ENCODE measurements around the gene MAP3K9.
A peak's percentile ranks its signal among the peaks of the same experiment; 100 is the strongest.
"Not testable (repeated sequence)": the region's sequence is repeated elsewhere in the genome, so short reads cannot be mapped to it uniquely, and the experiment has no call there.

Gene MAP3K9

GRCh38 chr14:70718383-70719118 is 90.8 kb downstream of the MAP3K9 start:
- DNase-seq = no peak

- no peak for DNase-seq
These were observed 92.4 kb downstream of the MAP3K9 start for GRCh38 chr14:70716958-70717357.

DNA sequence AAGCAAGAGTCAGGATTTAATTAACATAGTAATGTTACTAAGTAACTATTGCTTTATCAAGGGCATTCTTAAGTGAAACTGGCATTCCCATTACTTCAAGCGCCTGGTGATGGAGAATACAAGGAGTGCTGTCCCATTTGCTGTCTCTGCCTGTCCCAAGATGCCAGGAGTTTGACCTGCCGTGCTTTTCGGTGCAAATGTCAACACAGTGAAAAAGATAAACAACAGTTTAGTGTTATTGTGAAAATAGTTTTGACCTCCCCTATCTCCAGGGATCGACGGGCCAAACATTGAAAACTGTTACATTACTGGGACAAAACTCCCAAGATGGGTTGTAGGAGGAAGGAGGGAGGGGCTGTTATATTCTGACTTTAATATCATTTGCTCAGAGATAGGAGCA is 92.8 kb downstream of the MAP3K9 start:
- no peak for DNase-seq

GRCh38 chr14:70714055-70714550 is 95.2 kb downstream of the MAP3K9 start:
- peak; percentile 66 for DNase-seq

GRCh38 chr14:70713511-70713916 is 95.8 kb downstream of the MAP3K9 start:
- DNase-seq = no peak

DNA sequence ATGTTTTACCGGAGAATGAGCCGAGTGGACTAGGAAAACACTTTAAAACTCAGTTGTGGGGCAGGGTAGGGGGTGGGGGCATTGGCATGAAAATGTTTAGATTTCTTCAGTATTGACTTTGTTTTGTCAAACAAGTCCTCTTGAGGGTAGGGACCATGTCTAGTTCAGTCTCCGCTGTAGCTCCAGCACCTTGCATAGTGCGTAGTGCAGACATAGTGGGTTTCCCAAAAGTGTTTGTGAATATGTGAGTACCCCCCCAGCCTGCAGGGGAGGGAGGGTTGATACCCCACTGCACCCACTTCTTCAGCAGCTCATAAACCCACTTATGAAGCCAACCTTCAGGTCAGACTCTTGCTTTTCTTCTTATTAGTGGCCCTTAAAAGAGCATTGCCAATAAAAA is 96.2 kb downstream of the MAP3K9 start:
- DNase-seq = no peak

GRCh38 chr14:70711451-70711850 is 97.9 kb downstream of the MAP3K9 start:
- no peak for DNase-seq

DNA sequence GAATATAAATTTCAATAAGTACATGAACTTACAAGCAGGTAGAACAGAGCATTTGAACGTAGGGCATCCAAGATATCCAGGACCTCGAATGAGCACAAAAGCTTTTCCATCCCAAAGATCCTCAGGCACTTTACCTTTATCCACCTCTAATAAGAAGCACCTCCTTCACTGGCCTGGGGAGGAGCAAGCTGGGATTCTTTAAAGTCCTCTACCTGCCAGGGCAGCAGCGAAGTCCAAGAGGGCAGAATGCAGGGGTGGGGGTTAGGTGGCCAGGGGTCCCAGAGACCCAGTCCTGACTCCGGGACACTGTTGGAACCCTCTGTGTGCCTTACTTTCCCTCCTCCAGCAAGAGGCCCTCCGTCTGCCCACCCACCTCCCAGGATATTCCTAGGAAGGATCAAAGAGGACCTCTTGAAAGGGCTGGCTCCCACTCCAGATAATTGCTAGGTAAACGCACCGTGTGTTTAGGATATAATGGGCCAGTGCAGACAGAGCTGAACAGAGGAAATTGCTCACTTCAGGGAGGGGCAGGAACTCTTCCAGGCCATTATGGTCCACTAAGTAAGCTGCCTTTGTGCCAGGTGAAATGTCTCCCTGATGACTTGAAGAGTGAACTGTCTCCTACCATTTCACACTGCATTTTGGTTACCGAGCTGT is 99.5 kb downstream of the MAP3K9 start:
- no peak for DNase-seq

- no peak for DNase-seq
These were observed 100.4 kb downstream of the MAP3K9 start for GRCh38 chr14:70708717-70709570.

- no peak for DNase-seq
These were observed 101.9 kb downstream of the MAP3K9 start for GRCh38 chr14:70707138-70708038.

- DNase-seq = no peak
These were observed 103.1 kb downstream of the MAP3K9 start for GRCh38 chr14:70706177-70706576.

DNA sequence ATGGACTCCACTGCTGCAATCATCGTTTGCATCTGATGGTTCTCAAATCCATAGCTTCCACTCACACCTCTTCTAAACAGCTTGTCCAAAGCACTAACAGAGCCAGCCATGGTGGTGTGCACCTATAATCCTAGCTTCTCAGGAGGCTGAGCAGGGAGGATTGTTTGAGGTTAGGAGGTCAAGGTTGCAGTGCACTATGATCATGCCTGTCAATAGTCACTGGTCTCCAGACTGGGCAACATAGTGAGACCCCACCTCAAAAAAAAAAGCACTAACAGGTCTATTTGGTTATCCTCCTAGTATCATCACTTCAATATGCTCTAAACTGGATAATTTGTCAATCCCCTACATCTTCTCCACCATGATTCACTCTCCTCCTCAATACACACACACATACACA is 104.4 kb downstream of the MAP3K9 start:
- DNase-seq = no peak

DNA sequence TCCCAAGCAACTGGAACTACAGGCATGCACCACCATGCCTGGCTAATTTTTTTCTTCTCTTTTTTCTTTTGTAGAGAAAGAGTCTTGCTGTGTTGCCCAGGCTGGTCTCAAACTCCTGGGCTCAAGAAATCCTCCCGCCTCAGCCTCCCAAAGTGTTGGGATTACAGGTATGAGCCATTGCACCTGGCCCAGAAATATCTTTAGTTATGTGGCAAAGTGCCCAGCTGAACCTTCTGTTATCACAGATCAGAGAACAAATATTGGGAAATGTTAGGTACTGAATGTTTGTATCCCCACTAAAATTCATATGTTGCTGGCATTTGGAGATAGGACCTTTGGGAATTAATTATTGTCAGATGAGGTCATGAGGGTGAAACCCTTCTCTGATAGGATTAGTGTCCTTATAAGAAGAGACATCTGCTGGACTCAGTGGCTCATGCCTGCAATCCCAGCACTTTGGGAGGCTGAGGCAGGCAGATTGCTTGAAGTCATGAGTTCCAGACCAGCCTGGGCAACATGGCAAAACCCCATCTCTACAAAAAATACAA is 105.6 kb downstream of the MAP3K9 start:
- DNase-seq = not testable (repeated sequence)

DNA sequence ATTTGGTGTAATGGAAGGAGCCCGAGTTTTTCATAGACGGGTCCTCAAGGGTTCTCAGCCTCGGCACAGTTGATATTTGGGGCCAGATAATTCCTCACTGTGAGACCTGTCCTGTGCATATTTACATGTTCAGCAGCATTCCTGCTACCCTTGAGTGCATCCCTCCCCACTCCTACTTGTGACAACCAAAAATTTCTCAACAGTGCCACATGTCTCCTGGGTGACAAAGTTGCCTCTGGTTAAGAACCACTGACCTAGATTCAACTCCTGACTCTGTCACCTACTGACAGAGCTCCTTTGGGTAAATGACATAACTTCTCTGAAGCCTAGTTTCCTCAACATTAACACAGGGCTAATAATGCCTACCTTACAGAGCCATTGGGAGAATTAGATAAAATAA is 107.2 kb downstream of the MAP3K9 start:
- DNase-seq = no peak

DNA sequence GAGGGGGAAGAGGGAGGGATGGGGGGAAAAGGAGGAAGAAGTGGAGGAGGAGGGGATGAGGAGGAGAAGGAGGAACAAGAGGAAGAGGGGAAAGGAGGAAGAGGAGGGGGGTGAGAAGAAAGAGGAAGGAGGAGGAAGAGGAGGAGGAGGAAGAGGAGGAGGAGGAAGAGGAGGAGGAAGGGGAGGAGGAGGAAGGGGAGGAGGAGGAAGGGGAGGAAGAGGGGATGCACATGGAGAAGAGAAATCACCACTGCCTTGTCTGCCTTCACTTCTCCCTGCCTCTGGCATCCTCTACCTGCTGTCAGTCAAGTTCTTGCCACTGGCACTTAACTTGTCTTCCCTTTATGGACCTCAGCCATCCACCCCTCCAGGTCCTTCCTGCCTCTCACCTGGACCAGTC is 107.7 kb downstream of the MAP3K9 start:
- DNase-seq = no peak

DNA sequence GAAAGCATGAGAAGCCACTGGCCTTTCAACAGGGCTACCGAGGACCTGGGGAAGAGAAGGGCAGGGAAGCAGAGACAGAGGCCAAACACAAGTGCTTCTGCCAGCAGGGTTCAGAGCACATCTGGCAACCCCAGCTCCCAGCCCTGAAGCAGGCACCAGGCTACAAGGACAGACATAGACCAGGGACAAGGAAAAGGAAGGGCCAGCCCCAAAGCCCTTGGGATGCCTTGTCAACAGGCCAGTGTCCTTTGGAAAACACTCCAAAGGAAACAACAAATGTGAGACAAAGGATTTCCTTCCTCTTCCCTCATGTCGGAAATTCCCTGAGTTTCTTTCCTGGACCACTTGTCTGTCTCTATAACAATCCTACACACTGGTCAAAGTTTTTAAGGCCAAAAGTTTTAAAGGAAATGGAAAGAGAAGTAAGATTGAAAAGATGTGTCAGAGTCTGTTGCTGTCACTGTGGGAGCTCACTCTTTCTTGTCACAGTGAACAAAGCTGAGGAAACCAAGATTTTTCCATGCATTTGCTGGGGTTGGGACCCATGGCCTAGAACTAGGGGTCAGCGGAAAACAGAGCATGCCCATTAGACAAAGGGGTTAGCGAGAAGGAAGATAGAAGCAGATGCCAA is 108.2 kb downstream of the MAP3K9 start:
- no peak for DNase-seq

DNA sequence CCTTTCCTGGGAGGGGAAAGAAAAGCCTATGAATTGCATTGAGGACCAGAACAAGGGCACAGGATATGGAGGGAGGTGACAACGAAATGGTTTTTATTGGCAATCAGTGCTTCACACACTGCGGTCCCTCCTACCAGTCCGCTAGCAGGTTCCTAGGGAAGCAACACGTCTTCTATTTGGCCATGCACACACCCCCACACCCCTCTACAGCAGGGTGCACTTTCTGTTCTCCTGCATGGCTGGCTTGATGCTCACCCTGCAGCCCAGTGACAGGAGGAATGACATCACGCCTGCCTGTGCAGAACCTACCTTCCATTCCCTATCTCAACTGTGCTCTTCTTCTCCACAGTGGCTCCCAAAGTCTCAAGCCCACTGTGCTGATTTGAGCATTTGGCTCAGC is 109.7 kb downstream of the MAP3K9 start:
- DNase-seq = no peak

DNA sequence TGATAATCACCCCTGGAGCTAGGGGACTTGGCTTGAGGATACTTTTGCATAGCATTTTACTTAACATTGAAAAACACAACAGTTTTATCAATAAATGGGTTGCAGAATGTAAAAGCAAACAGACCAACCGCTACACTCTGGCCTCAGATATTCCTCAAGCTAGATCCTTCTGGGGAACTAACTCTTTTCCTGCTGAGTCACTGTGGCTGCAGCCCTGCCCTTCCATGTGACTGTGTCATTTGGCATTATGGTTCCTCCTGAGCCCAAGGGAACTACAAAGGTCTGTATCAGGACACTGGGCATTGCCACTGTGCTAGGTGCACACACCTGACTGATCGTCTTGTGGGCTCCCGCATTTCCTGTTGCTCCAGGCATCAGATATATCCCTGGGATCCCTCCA is 111.0 kb downstream of the MAP3K9 start:
- no peak for DNase-seq

DNA sequence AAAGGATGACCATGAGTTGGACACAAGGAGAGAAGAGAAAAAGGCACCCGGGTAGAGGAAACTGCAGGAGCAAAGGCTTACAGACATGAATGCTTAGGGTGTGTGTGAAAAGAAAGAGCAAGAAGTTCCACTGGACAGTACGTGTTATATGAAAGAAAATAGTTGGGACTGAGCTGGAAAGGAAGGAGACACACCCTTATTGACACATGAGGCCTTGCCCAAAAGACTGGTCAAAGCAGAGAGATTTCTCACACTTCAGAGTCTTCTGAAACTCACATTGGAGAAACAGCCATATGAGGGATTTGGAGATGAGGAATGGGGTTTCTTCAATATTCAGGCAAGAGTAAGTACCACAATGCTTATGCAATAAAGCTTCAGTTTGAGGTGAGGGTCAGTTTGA is 111.6 kb downstream of the MAP3K9 start:
- no peak for DNase-seq

- DNase-seq = no peak
These were observed 113.3 kb downstream of the MAP3K9 start for GRCh38 chr14:70696026-70696425.

GRCh38 chr14:70692210-70692609 is 117.1 kb downstream of the MAP3K9 start:
- no peak for DNase-seq
